Spleen (tissue), 7 donors: ENCODE results near the gene SGTA.

Experiments used
- POLR2A ChIP-seq, 3 donors: fragments of 450-650 bp; IDR thresholded peaks; one replicate each; pipeline ENCODE4 v1.5.1; 2017; ENCODE audit warnings: antibody characterized with exemption in 3 of 3, mild to moderate bottlenecking in 1 of 3
- POLR2AphosphoS5 ChIP-seq, 3 donors: sonication (generic); formaldehyde crosslinking; IDR thresholded peaks; one replicate each; pipeline ENCODE4 v1.5.1; 2017; ENCODE audit warnings: antibody characterized with exemption in 3 of 3
- TF ChIP-seq, protein P1 (sequence below), 11 experiments: fragments of 200-600 bp in 7 of 11; fragments of 450-650 bp in 4 of 11; sonication (generic) in 4 of 11; IDR thresholded peaks in 8 of 11; conservative IDR thresholded peaks in 3 of 11; 1 replicate in 7 of 11; 2 replicates in 4 of 11; pipeline versions ENCODE4 v1.4.0 to v1.8.0; 2016 to 2021; ENCODE audit warnings: antibody characterized with exemption in 11 of 11, inconsistent platforms in 4 of 11, mild to moderate bottlenecking in 1 of 11
- donor health status: DM: no; HTN: no; CAD: no; lungs with moderate emphysema.
- donor health status: DM: no; HTN: no; CAD: no.
- donor health status: DM: no; HTN: no; CAD: no.

DNA sequence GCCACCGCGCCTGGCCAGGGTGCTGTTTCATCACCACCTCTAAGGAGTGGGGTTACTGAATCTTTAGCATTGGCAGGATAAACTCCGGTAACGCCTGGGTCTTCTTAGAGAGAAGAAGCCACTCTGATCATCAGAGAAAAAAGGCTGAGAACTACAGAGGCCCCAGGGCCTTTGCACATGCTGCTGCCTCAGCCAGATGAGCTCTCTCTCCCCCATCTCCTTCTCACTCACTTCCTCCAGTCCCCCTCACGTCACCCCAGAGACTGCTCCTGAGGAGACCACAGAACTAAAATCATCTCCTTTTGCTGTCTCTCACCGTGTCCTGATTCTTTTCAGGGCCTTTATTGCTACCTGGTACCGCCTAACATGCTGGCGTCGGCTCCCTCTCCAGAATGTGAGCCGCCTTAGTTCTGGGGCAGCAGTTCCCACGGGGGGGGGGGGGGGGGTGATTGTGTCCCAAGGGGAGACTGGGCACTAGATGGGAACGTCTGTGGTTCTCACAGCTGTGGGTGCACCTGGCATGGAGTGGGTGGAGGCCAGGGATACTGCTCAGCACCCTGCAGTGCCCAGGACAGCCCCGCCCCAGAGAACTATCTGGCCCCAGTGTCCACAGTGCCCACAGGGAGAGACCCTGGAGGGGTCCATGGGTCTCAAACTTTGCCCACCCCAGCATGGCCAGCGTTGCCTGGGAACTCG, 56.8 kb downstream of the SGTA start:
- TF ChIP-seq, protein P1, sequence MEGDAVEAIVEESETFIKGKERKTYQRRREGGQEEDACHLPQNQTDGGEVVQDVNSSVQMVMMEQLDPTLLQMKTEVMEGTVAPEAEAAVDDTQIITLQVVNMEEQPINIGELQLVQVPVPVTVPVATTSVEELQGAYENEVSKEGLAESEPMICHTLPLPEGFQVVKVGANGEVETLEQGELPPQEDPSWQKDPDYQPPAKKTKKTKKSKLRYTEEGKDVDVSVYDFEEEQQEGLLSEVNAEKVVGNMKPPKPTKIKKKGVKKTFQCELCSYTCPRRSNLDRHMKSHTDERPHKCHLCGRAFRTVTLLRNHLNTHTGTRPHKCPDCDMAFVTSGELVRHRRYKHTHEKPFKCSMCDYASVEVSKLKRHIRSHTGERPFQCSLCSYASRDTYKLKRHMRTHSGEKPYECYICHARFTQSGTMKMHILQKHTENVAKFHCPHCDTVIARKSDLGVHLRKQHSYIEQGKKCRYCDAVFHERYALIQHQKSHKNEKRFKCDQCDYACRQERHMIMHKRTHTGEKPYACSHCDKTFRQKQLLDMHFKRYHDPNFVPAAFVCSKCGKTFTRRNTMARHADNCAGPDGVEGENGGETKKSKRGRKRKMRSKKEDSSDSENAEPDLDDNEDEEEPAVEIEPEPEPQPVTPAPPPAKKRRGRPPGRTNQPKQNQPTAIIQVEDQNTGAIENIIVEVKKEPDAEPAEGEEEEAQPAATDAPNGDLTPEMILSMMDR (IDR thresholded peaks at IDR 0.05 in 8 of 11, conservative IDR thresholded peaks at IDR 0.05 in 3 of 11) = no peak
- TF ChIP-seq POLR2A (IDR thresholded peaks at IDR 0.05) (no peak), POLR2AphosphoS5 (IDR thresholded peaks at IDR 0.05) (no peak)
